ENCODE results near the gene TRIM51.

DNA sequence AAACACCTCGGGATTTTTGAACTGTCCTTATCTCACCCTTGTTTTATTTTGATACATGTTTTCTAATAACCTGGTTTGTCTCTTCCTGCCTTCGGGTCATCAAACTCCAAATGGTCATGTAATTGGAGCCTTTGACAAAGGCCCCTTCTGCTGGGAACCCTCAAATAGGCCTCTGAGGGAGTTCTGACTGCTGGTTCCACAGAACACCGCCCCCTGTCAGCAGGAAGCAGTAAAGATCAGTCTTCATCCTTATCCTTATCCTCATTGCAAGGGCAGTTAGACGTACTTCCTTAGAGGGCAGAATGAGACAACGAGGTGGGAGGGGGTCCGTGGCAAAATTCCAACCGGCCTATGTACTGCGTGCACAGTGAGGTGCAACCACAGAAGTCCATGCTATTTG is 12.1 kb downstream of the TRIM51 start:
- no peak for TF ChIP-seq EZH2 (IDR thresholded peaks at IDR 0.05)
- TF ChIP-seq POLR2AphosphoS5 (IDR thresholded peaks at IDR 0.05; ENCODE audit: borderline replicate concordance, low read depth, low read length): no peak
